Measurements from ENCODE around the gene NOL4L. TPM values are rescaled to one million over a fixed set of nuclear protein-coding genes. Genes with fewer than 3 reads are reported as not detected.

Gene NOL4L
- total RNA-seq, 1 experiment from 2014 or later = 31.7 TPM

GRCh38 chr20:32433311-32434021 is 151.7 kb downstream of the NOL4L start:
- no peak overlapping the region for H2BK120ac ChIP-seq (ENCODE audit: low read depth, low read length, poor library complexity, severe bottlenecking)
- no peak overlapping the region for H4K5ac ChIP-seq (ENCODE audit: insufficient read length, low read depth, low read length)
- no peak overlapping the region for H3K23ac ChIP-seq (ENCODE audit: insufficient read length, low read depth, low read length)
- TF ChIP-seq, protein P1, sequence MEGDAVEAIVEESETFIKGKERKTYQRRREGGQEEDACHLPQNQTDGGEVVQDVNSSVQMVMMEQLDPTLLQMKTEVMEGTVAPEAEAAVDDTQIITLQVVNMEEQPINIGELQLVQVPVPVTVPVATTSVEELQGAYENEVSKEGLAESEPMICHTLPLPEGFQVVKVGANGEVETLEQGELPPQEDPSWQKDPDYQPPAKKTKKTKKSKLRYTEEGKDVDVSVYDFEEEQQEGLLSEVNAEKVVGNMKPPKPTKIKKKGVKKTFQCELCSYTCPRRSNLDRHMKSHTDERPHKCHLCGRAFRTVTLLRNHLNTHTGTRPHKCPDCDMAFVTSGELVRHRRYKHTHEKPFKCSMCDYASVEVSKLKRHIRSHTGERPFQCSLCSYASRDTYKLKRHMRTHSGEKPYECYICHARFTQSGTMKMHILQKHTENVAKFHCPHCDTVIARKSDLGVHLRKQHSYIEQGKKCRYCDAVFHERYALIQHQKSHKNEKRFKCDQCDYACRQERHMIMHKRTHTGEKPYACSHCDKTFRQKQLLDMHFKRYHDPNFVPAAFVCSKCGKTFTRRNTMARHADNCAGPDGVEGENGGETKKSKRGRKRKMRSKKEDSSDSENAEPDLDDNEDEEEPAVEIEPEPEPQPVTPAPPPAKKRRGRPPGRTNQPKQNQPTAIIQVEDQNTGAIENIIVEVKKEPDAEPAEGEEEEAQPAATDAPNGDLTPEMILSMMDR (conservative IDR thresholded peaks at IDR 0.05) = no peak
- no peak overlapping the region for H4K8ac ChIP-seq (replicated peaks; ENCODE audit: insufficient read length, low read depth, low read length)
- no peak overlapping the region for H3K14ac ChIP-seq (ENCODE audit: insufficient read depth, low read length)
- H3K4me2 ChIP-seq (ENCODE audit: insufficient read depth, insufficient read length, low read length) = no peak overlapping the region
- H2BK20ac ChIP-seq (ENCODE audit: low read depth, low read length, poor library complexity, severe bottlenecking) = no peak overlapping the region
- Mint-ChIP-seq H3K27me3 (ENCODE audit: low read depth) (no peaks in the 10 kb centered on the region), H3K4me3 (no peak overlapping the region), H3K27ac (no peak overlapping the region), H3K9me3 (no peaks in the 10 kb centered on the region), H3K4me1 (peaks cover 0 to 3% of the 10 kb centered on the region in 2 experiments; a peak in 1 of 4 replicates), H3K36me3 (ENCODE audit: insufficient read depth in 1 of 3, low read depth in 3 of 3) (peaks cover 13 to 58% (median 40%) of the 10 kb centered on the region in 3 experiments; a peak in 5 of 7 replicates)
- H3K79me2 ChIP-seq (ENCODE audit: insufficient read depth, low read length) = no peaks in the 10 kb centered on the region
- H4K20me1 ChIP-seq (ENCODE audit: control insufficient read depth, insufficient read depth, insufficient read length) = no peaks in the 10 kb centered on the region
- no peak overlapping the region for H3K18ac ChIP-seq (ENCODE audit: insufficient read length, low read depth, low read length)
- no peaks in the 10 kb centered on the region for H3K27me3 ChIP-seq (ENCODE audit: insufficient read depth, low read length)
- no peaks in the 10 kb centered on the region for H3K9me3 ChIP-seq (ENCODE audit: control insufficient read depth, low read depth, low read length)
- H2BK5ac ChIP-seq (ENCODE audit: insufficient read length, low read length) = no peak overlapping the region
- no peak for DNase-seq
- H2AFZ ChIP-seq (ENCODE audit: low read length) = no peak overlapping the region
- no peaks in the 10 kb centered on the region for H3K4me1 ChIP-seq (ENCODE audit: insufficient read depth, low read length)
- no peak overlapping the region for H2BK15ac ChIP-seq (ENCODE audit: low read depth, low read length)
- H3K4ac ChIP-seq (ENCODE audit: low read depth, low read length) = no peak overlapping the region
- H3K23me2 ChIP-seq (ENCODE audit: insufficient read length, low read depth, low read length, poor library complexity, severe bottlenecking) = no peaks in the 10 kb centered on the region
- no peak overlapping the region for H3K9ac ChIP-seq (ENCODE audit: extremely low read depth, insufficient read length, low read length)
- no peak overlapping the region for H3K27ac ChIP-seq (ENCODE audit: insufficient read length, low read depth, low read length)
- no peak overlapping the region for H2AK5ac ChIP-seq (ENCODE audit: insufficient read length, low read length)
- no peak overlapping the region for H3K56ac ChIP-seq (ENCODE audit: insufficient read length, low read depth, low read length)
- H3K79me1 ChIP-seq (ENCODE audit: insufficient read depth, low read depth, low read length, poor library complexity, severe bottlenecking) = no peaks in the 10 kb centered on the region
- H4K91ac ChIP-seq (ENCODE audit: insufficient read length, low read depth, low read length) = no peak overlapping the region
- H2BK12ac ChIP-seq (ENCODE audit: insufficient read length, low read depth, low read length) = no peak overlapping the region
- no peak overlapping the region for H3T11ph ChIP-seq (ENCODE audit: low read length)
- WGBS (ENCODE audit: extremely low coverage, insufficient read length, low lambda C conversion rate) = no CpG with 5 or more reads among the region's 20 CpGs
